BE2C (cell line): ENCODE results near the gene SKP2.
"Not testable (repeated sequence)": the region's sequence is repeated elsewhere in the genome, so short reads cannot be mapped to it uniquely, and the experiment has no call there.

ENCODE experiments used
- DNase-seq: peaks from one replicate; pipeline ENCODE4 v3.0.0-alpha.2; 2020
- H3K27me3 ChIP-seq: fragments of 250-450 bp; sonication (Bioruptor Pico); 2 replicates; pipeline ENCODE4 v1.5.1; 2020; ENCODE audit warnings: mild to moderate bottlenecking
- H3K36me3 ChIP-seq: fragments of 250-450 bp; sonication (Bioruptor Pico); 2 replicates; pipeline ENCODE4 v1.5.1; 2020; ENCODE audit warnings: mild to moderate bottlenecking
- H3K4me1 ChIP-seq: fragments of 250-450 bp; sonication (Bioruptor Pico); 2 replicates; pipeline ENCODE4 v1.5.1; 2020
- H3K4me3 ChIP-seq: 2 replicates; pipeline ENCODE4 v1.5.1; 2011; ENCODE audit warnings: low read depth, low read length
- H3K9me3 ChIP-seq: fragments of 250-450 bp; sonication (Bioruptor Pico); 2 replicates; pipeline ENCODE4 v1.5.1; 2020
- TF ChIP-seq, protein P1 (sequence below): IDR thresholded peaks from 2 replicates; pipeline ENCODE4 v1.5.1; 2012; ENCODE audit warnings: mild to moderate bottlenecking, low read depth, low read length

SKP2 gene

GRCh38 chr5:36179950-36180349, 28.0 kb downstream of the SKP2 start:
- Histone ChIP-seq H3K4me3 (no peak overlapping the region), H3K9me3 (no peaks in the 10 kb centered on the region), H3K36me3 (peaks cover 79% of the 10 kb centered on the region), H3K4me1 (no peaks in the 10 kb centered on the region), H3K27me3 (no peaks in the 10 kb centered on the region)
- TF ChIP-seq, protein P1, sequence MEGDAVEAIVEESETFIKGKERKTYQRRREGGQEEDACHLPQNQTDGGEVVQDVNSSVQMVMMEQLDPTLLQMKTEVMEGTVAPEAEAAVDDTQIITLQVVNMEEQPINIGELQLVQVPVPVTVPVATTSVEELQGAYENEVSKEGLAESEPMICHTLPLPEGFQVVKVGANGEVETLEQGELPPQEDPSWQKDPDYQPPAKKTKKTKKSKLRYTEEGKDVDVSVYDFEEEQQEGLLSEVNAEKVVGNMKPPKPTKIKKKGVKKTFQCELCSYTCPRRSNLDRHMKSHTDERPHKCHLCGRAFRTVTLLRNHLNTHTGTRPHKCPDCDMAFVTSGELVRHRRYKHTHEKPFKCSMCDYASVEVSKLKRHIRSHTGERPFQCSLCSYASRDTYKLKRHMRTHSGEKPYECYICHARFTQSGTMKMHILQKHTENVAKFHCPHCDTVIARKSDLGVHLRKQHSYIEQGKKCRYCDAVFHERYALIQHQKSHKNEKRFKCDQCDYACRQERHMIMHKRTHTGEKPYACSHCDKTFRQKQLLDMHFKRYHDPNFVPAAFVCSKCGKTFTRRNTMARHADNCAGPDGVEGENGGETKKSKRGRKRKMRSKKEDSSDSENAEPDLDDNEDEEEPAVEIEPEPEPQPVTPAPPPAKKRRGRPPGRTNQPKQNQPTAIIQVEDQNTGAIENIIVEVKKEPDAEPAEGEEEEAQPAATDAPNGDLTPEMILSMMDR: no peak
- DNase-seq: no peak

- no peak for DNase-seq
- Histone ChIP-seq H3K27me3 (no peaks in the 10 kb centered on the region), H3K4me3 (no peak overlapping the region), H3K9me3 (no peaks in the 10 kb centered on the region), H3K36me3 (peaks cover 80% of the 10 kb centered on the region), H3K4me1 (no peaks in the 10 kb centered on the region)
- TF ChIP-seq, protein P1: no peak
These were observed 28.8 kb downstream of the SKP2 start for GRCh38 chr5:36180556-36181350.

DNA sequence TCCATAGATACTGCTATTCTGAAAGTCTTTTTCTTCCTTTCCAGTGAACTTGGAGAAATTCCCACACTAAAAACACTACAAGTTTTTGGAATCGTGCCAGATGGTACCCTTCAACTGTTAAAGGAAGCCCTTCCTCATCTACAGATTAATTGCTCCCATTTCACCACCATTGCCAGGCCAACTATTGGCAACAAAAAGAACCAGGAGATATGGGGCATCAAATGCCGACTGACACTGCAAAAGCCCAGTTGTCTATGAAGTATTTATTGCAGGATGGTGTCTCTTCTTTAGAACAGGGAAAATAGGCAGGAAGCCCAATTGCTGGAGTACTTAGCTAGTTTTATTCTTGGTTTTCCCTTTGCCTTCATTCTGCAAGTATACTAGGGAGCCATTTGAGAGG, 29.9 kb downstream of the SKP2 start:
- no peaks in the 10 kb centered on the region for H3K9me3 ChIP-seq
- H3K4me3 ChIP-seq: no peak overlapping the region
- H3K36me3 ChIP-seq: peaks cover 78% of the 10 kb centered on the region
- TF ChIP-seq, protein P1: no peak
- no peak for DNase-seq
- H3K27me3 ChIP-seq: no peaks in the 10 kb centered on the region
- H3K4me1 ChIP-seq: no peaks in the 10 kb centered on the region

GRCh38 chr5:36184408-36184807, 32.5 kb downstream of the SKP2 start:
- not testable (repeated sequence) for DNase-seq, H3K27me3 ChIP-seq, H3K4me3 ChIP-seq, H3K9me3 ChIP-seq, H3K4me1 ChIP-seq
- H3K36me3 ChIP-seq: peaks cover 65% of the 10 kb centered on the region

DNA sequence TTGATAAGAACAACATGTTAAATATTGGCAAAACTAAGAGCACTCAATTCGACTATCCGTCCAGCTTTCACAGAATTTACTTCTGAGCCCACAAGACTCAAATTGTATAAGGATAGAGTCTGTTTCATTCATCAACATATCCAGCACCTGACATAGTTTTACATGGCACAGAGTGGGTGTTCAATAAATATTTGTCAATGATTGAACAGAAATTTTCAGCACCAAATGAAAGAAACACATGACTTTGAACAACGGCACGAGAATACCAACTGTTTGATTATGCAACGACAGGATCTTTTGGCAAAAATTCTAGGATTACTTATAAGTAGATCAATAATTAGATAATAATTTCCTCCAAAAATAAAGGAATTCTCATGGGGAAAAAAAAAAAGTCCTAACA, 41.8 kb downstream of the SKP2 start:
- no peak for DNase-seq
- no peaks in the 10 kb centered on the region for H3K27me3 ChIP-seq
- H3K36me3 ChIP-seq: peaks cover 43% of the 10 kb centered on the region
- TF ChIP-seq, protein P1: no peak
- no peaks in the 10 kb centered on the region for H3K4me1 ChIP-seq
- H3K9me3 ChIP-seq: no peaks in the 10 kb centered on the region; the same call in 1 of the 2 replicates
- no peak overlapping the region for H3K4me3 ChIP-seq

- no peaks in the 10 kb centered on the region for H3K9me3 ChIP-seq
- H3K4me1 ChIP-seq: peaks cover 15% of the 10 kb centered on the region
- TF ChIP-seq, protein P1: no peak
- H3K36me3 ChIP-seq: peaks cover 6% of the 10 kb centered on the region; the same call in 1 of the 2 replicates
- no peak overlapping the region for H3K4me3 ChIP-seq
- H3K27me3 ChIP-seq: no peaks in the 10 kb centered on the region
- no peak for DNase-seq
These were observed 46.4 kb downstream of the SKP2 start for GRCh38 chr5:36198281-36198680.

DNA sequence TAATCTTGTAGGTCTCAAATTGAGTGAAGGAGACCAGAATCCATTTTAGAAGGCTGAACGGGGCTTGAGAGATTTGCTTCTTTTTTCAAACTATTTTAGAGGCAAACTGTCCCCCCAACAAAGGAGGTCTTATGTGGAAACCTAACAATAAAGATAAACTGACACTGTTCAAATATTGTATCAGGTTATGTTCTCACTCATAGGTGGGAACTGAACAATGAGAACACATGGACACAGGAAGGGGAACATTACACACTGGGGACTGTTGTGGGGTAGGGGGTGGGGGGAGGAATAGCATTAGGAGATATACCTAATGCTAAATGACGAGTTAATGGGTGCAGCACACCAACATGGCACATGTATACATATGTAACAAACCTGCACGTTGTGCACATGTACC, 46.9 kb downstream of the SKP2 start:
- not testable (repeated sequence) for H3K4me3 ChIP-seq, H3K36me3 ChIP-seq, H3K27me3 ChIP-seq, DNase-seq, H3K9me3 ChIP-seq
- H3K4me1 ChIP-seq: peaks cover 15% of the 10 kb centered on the region
